ENCODE measurements around the gene ST3GAL3.

The ST3GAL3 gene

GRCh38 chr1:43786201-43786958 is 79.0 kb downstream of the ST3GAL3 start:
- TF ChIP-seq CTCF (conservative IDR thresholded peaks at IDR 0.05; ENCODE audit: low read depth, low read length), result no peak
- H3K9ac ChIP-seq, result no peak overlapping the region
- H3K4me2 ChIP-seq, result no peak overlapping the region

GRCh38 chr1:43786960-43787359 is 79.6 kb downstream of the ST3GAL3 start:
- Histone ChIP-seq H3K27me3 (ENCODE audit: insufficient read depth, low read depth) (no peaks in the 10 kb centered on the region), H3K27ac (no peak overlapping the region), H3K4me3 (IDR thresholded peaks at IDR 0.05; ENCODE audit: insufficient read depth, low read depth, low read length) (no peak overlapping the region), H2AFZ (ENCODE audit: low read depth) (no peak overlapping the region), H3K36me3 (ENCODE audit: insufficient read depth) (no peaks in the 10 kb centered on the region), H3K79me2 (ENCODE audit: insufficient read depth, low read depth) (no peaks in the 10 kb centered on the region), H4K20me1 (ENCODE audit: insufficient read depth) (no peaks in the 10 kb centered on the region), H3K9ac (no peak overlapping the region), H3K4me2 (no peak overlapping the region), H3K4me1 (ENCODE audit: low read depth, poor library complexity, severe bottlenecking) (peaks cover 41% of the 10 kb centered on the region)
- no peak for TF ChIP-seq CTCF (conservative IDR thresholded peaks at IDR 0.05; ENCODE audit: low read depth, low read length)

More at GRCh38 chr1:43786201-43786958, 79.0 kb downstream of the ST3GAL3 start:
- no peaks in the 10 kb centered on the region for H3K36me3 ChIP-seq (ENCODE audit: insufficient read depth)
- peaks cover 39% of the 10 kb centered on the region for H3K4me1 ChIP-seq (ENCODE audit: low read depth, poor library complexity, severe bottlenecking)
- H3K4me3 ChIP-seq (IDR thresholded peaks at IDR 0.05; ENCODE audit: insufficient read depth, low read depth, low read length), result no peak overlapping the region
- no peaks in the 10 kb centered on the region for H3K79me2 ChIP-seq (ENCODE audit: insufficient read depth, low read depth)
- H2AFZ ChIP-seq (ENCODE audit: low read depth), result no peak overlapping the region
- H4K20me1 ChIP-seq (ENCODE audit: insufficient read depth), result no peaks in the 10 kb centered on the region
- H3K27ac ChIP-seq, result no peak overlapping the region
- no peaks in the 10 kb centered on the region for H3K27me3 ChIP-seq (ENCODE audit: insufficient read depth, low read depth)

- TF ChIP-seq CTCF (conservative IDR thresholded peaks at IDR 0.05; ENCODE audit: low read depth, low read length), result no peak
- Histone ChIP-seq H3K4me3 (IDR thresholded peaks at IDR 0.05; ENCODE audit: insufficient read depth, low read depth, low read length) (no peak overlapping the region), H3K4me1 (ENCODE audit: low read depth, poor library complexity, severe bottlenecking) (peaks cover 33% of the 10 kb centered on the region), H3K27me3 (ENCODE audit: insufficient read depth, low read depth) (no peaks in the 10 kb centered on the region), H3K79me2 (ENCODE audit: insufficient read depth, low read depth) (no peaks in the 10 kb centered on the region), H2AFZ (ENCODE audit: low read depth) (0 out of 2 replicates have a peak overlapping the region, but pooled peaks have one; percentile 4), H3K36me3 (ENCODE audit: insufficient read depth) (no peaks in the 10 kb centered on the region), H3K4me2 (peak overlapping the region; percentile 40), H4K20me1 (ENCODE audit: insufficient read depth) (no peaks in the 10 kb centered on the region), H3K9ac (no peak overlapping the region), H3K27ac (peak overlapping the region; percentile 53)
Observed at GRCh38 chr1:43789604-43790550, 82.5 kb downstream of the ST3GAL3 start.

DNA sequence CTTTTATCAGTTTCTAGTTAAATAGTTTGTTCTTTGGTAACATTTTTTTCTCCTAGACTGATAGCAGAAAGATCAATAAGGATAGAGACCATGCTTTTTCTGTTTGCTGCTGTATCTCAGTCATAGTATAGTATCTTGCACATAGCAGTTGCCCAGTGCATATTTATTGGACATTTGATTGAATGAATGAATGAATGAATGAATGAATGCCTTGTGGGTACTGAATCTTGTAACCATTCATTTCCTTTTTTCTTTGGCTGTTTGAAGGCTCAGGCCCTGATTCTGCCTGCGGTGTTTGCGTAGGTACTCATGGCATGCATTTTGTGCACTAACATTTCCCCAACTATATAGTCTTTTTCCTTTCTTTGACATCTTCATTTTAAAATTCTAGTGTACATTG is 83.9 kb downstream of the ST3GAL3 start:
- H4K20me1 ChIP-seq (ENCODE audit: insufficient read depth), result no peaks in the 10 kb centered on the region
- no peak overlapping the region for H2AFZ ChIP-seq (ENCODE audit: low read depth)
- no peaks in the 10 kb centered on the region for H3K79me2 ChIP-seq (ENCODE audit: insufficient read depth, low read depth)
- H3K4me3 ChIP-seq (IDR thresholded peaks at IDR 0.05; ENCODE audit: insufficient read depth, low read depth, low read length), result no peak overlapping the region
- H3K9ac ChIP-seq, result no peak overlapping the region
- no peak for TF ChIP-seq CTCF (conservative IDR thresholded peaks at IDR 0.05; ENCODE audit: low read depth, low read length)
- no peak overlapping the region; the same call in 1 of the 2 replicates for H3K27ac ChIP-seq
- peaks cover 44% of the 10 kb centered on the region for H3K4me1 ChIP-seq (ENCODE audit: low read depth, poor library complexity, severe bottlenecking)
- H3K27me3 ChIP-seq (ENCODE audit: insufficient read depth, low read depth), result no peaks in the 10 kb centered on the region
- no peak overlapping the region for H3K4me2 ChIP-seq
- H3K36me3 ChIP-seq (ENCODE audit: insufficient read depth), result no peaks in the 10 kb centered on the region

Measured in KMS-11 (cell line).